ENCODE results near the gene EARS2.
"Not testable (repeated sequence)": the region's sequence is repeated elsewhere in the genome, so short reads cannot be mapped to it uniquely, and the experiment has no call there.

Gene EARS2

GRCh38 chr16:23523876-23524385 is 33.2 kb downstream of the EARS2 start:
- DNase-seq, result no peak

- DNase-seq, result no peak
Observed at GRCh38 chr16:23523321-23523720, 33.8 kb downstream of the EARS2 start.

GRCh38 chr16:23521965-23522364 is 35.2 kb downstream of the EARS2 start:
- DNase-seq, result no peak

GRCh38 chr16:23521037-23521743 is 36.0 kb downstream of the EARS2 start:
- DNase-seq, result no peak

GRCh38 chr16:23520500-23520899 is 36.6 kb downstream of the EARS2 start:
- DNase-seq, result no peak

GRCh38 chr16:23519282-23519681 is 37.9 kb downstream of the EARS2 start:
- DNase-seq, result no peak

GRCh38 chr16:23518435-23518891 is 38.7 kb downstream of the EARS2 start:
- DNase-seq, result no peak

GRCh38 chr16:23516366-23517137 is 40.6 kb downstream of the EARS2 start:
- no peak for DNase-seq

GRCh38 chr16:23515881-23516280 is 41.3 kb downstream of the EARS2 start:
- DNase-seq, result no peak

- DNase-seq, result no peak
Observed at GRCh38 chr16:23514381-23515152, 42.6 kb downstream of the EARS2 start.

GRCh38 chr16:23512168-23512695 is 44.9 kb downstream of the EARS2 start:
- DNase-seq, result no peak

GRCh38 chr16:23511731-23512130 is 45.4 kb downstream of the EARS2 start:
- no peak for DNase-seq

- DNase-seq, result not testable (repeated sequence)
Observed at GRCh38 chr16:23510915-23511270, 46.3 kb downstream of the EARS2 start.

GRCh38 chr16:23510164-23510914 is 46.8 kb downstream of the EARS2 start, which contains the start of gene GGA2:
TSS of gene GGA2 (minus strand) at chr16:23510494. CDS start at chr16:23510411, 83 bp downstream.
- DNase-seq, result peak; percentile 80

GRCh38 chr16:23509782-23510163 is 47.4 kb downstream of the EARS2 start:
- peak; percentile 30 for DNase-seq

- no peak for DNase-seq
Observed at GRCh38 chr16:23509441-23509754, 47.8 kb downstream of the EARS2 start.

GRCh38 chr16:23508589-23509440 is 48.3 kb downstream of the EARS2 start:
- DNase-seq, result no peak

- no peak for DNase-seq
Observed at GRCh38 chr16:23506606-23506994, 50.5 kb downstream of the EARS2 start.

- no peak for DNase-seq
Observed at GRCh38 chr16:23505671-23506605, 51.2 kb downstream of the EARS2 start.

- no peak for DNase-seq
Observed at GRCh38 chr16:23505180-23505665, 51.9 kb downstream of the EARS2 start.

Measured in fibroblast of skin of right quadriceps (primary cell).